ENCODE results near the gene DUSP22.

The DUSP22 gene

GRCh38 chr6:259901-260508 lies 32.3 kb upstream of the DUSP22 start:
- no peak for ATAC-seq
- TF ChIP-seq GLIS3 (CRISPR knock-in tag; IDR thresholded peaks at IDR 0.05), result no peak
- no peak for TF ChIP-seq CREB5 (CRISPR knock-in tag; IDR thresholded peaks at IDR 0.05; ENCODE audit: low read depth)

DNA sequence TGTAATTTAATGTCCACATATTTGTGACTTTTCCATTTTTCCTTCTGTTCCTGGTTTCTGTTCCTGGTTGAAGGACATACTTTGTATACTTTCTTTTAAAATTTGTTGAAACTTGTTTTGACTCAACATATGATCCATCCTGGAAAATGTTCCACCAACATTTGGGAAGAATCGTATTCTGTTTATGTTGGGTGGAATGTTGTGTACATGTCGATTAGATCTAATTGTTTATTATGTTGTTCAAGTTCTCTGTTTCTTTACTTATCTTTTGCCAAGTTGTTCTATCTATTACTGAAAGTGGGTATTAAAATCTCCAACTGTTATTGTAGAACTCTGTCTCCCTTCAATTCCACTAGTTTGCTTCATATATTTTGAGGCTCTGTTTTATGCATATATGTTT lies 27.7 kb upstream of the DUSP22 start:
- no peak for ATAC-seq
- TF ChIP-seq ZNF8 (CRISPR knock-in tag; IDR thresholded peaks at IDR 0.05), result no peak
- TF ChIP-seq, protein P1, sequence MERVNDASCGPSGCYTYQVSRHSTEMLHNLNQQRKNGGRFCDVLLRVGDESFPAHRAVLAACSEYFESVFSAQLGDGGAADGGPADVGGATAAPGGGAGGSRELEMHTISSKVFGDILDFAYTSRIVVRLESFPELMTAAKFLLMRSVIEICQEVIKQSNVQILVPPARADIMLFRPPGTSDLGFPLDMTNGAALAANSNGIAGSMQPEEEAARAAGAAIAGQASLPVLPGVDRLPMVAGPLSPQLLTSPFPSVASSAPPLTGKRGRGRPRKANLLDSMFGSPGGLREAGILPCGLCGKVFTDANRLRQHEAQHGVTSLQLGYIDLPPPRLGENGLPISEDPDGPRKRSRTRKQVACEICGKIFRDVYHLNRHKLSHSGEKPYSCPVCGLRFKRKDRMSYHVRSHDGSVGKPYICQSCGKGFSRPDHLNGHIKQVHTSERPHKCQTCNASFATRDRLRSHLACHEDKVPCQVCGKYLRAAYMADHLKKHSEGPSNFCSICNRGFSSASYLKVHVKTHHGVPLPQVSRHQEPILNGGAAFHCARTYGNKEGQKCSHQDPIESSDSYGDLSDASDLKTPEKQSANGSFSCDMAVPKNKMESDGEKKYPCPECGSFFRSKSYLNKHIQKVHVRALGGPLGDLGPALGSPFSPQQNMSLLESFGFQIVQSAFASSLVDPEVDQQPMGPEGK (CRISPR knock-in tag; IDR thresholded peaks at IDR 0.05; ENCODE audit: borderline replicate concordance), result no peak
- TF ChIP-seq TCF4 (CRISPR knock-in tag; IDR thresholded peaks at IDR 0.05; ENCODE audit: borderline replicate concordance), result no peak
- TF ChIP-seq RARB (CRISPR knock-in tag; IDR thresholded peaks at IDR 0.05), result no peak

- ATAC-seq, result no peak
- TF ChIP-seq TCF4 (CRISPR knock-in tag; IDR thresholded peaks at IDR 0.05; ENCODE audit: borderline replicate concordance), result no peak
- TF ChIP-seq ARNTL (CRISPR knock-in tag; IDR thresholded peaks at IDR 0.05; ENCODE audit: borderline replicate concordance, low read depth), result no peak
- no peak for TF ChIP-seq ZC3H10 (CRISPR knock-in tag; IDR thresholded peaks at IDR 0.05)
- TF ChIP-seq PPARA (CRISPR knock-in tag; IDR thresholded peaks at IDR 0.05; ENCODE audit: borderline replicate concordance), result no peak
- no peak for TF ChIP-seq POU6F1 (CRISPR knock-in tag; IDR thresholded peaks at IDR 0.05; ENCODE audit: borderline replicate concordance, low read depth)
- no peak for TF ChIP-seq TOX (CRISPR knock-in tag; IDR thresholded peaks at IDR 0.05; ENCODE audit: borderline replicate concordance)
- TF ChIP-seq OSR1 (CRISPR knock-in tag; IDR thresholded peaks at IDR 0.05), result no peak
Measured at GRCh38 chr6:268394-268935, 23.8 kb upstream of the DUSP22 start.

DNA sequence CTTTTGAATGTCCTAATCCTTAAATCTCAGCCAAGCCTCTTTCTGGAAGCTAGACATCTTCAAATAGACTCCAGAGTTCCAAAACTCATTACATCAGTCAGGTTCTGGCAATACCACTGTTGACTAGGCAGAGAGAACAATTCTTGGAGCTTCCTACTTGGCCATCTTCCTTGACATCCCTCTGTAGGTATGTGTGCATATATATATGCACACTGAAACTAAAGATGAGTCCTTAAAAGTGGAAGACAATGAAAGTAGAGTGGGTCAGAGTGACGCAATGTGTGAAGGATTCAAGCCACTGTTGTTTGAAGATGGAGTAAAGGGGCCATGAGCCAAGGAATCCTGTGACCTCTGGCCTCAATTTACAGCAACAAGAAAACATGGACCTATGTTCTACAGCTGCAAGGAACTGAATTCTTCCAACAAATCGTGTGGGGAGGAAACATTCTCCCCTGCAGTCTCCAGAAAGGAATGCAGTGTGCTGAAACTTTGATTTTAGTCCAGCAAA lies 18.7 kb upstream of the DUSP22 start:
- TF ChIP-seq ZC3H10 (CRISPR knock-in tag; IDR thresholded peaks at IDR 0.05), result no peak
- TF ChIP-seq ZNF8 (CRISPR knock-in tag; IDR thresholded peaks at IDR 0.05), result no peak
- no peak for TF ChIP-seq PPARA (CRISPR knock-in tag; IDR thresholded peaks at IDR 0.05; ENCODE audit: borderline replicate concordance)
- TF ChIP-seq ESRRG (CRISPR knock-in tag; IDR thresholded peaks at IDR 0.05), result no peak
- no peak for TF ChIP-seq POU6F1 (CRISPR knock-in tag; IDR thresholded peaks at IDR 0.05; ENCODE audit: borderline replicate concordance, low read depth)
- no peak for TF ChIP-seq TSHZ2 (CRISPR knock-in tag; IDR thresholded peaks at IDR 0.05)
- no peak for TF ChIP-seq ARNTL (CRISPR knock-in tag; IDR thresholded peaks at IDR 0.05; ENCODE audit: borderline replicate concordance, low read depth)
- no peak for TF ChIP-seq CREB5 (CRISPR knock-in tag; IDR thresholded peaks at IDR 0.05; ENCODE audit: low read depth)
- TF ChIP-seq ZNF70 (CRISPR knock-in tag; IDR thresholded peaks at IDR 0.05), result no peak
- TF ChIP-seq ISL1 (CRISPR knock-in tag; IDR thresholded peaks at IDR 0.05), result no peak
- TF ChIP-seq CSDC2 (CRISPR knock-in tag; IDR thresholded peaks at IDR 0.05), result no peak
- ATAC-seq, result no peak
